Renal pelvis (tissue), 4 donors: Measurements from ENCODE around the gene KCND2. TPM values are rescaled to one million over a fixed set of nuclear protein-coding genes. Genes with fewer than 3 reads are reported as not detected.

Experiments used
- DNase-seq: peaks from one replicate; pipeline ENCODE4 v3.0.0-alpha.2; 2013
- polyA plus RNA-seq, 3 donors: library from polyadenylated mRNA; unstranded; fragments of 120-200 nt; gene quantifications; one replicate each; pipeline ENCODE4 v1.2.1, GENCODE V29; 2013; ENCODE audit not compliant: insufficient read length in 3 of 3

Gene KCND2
- polyA plus RNA-seq, 3 donors: 0.53 to 2.0 (median 1.8) TPM

- DNase-seq: no peak
Observed at GRCh38 chr7:120307991-120308545, 35.1 kb downstream of the KCND2 start.

GRCh38 chr7:120311028-120311788 is 38.2 kb downstream of the KCND2 start:
- no peak for DNase-seq

- no peak for DNase-seq
Observed at GRCh38 chr7:120320218-120320961, 47.4 kb downstream of the KCND2 start.

- DNase-seq: no peak
Observed at GRCh38 chr7:120327054-120327453, 54.1 kb downstream of the KCND2 start.

GRCh38 chr7:120332433-120332832 is 59.5 kb downstream of the KCND2 start:
- DNase-seq: no peak

GRCh38 chr7:120334475-120334874 is 61.5 kb downstream of the KCND2 start:
- DNase-seq: no peak

- DNase-seq: no peak
Observed at GRCh38 chr7:120337308-120337907, 64.4 kb downstream of the KCND2 start.

GRCh38 chr7:120344276-120344675 is 71.3 kb downstream of the KCND2 start:
- DNase-seq: no peak

GRCh38 chr7:120353171-120353570 is 80.2 kb downstream of the KCND2 start:
- no peak for DNase-seq

GRCh38 chr7:120360918-120361317 is 87.9 kb downstream of the KCND2 start:
- DNase-seq: no peak

GRCh38 chr7:120363414-120363813 is 90.4 kb downstream of the KCND2 start:
- DNase-seq: no peak

- DNase-seq: no peak
Observed at GRCh38 chr7:120370954-120371353, 98.0 kb downstream of the KCND2 start.

- DNase-seq: no peak
Observed at GRCh38 chr7:120373174-120373573, 100.2 kb downstream of the KCND2 start.

GRCh38 chr7:120394595-120394994 is 121.6 kb downstream of the KCND2 start:
- DNase-seq: no peak

- no peak for DNase-seq
Observed at GRCh38 chr7:120395526-120396019, 122.6 kb downstream of the KCND2 start.

- no peak for DNase-seq
Observed at GRCh38 chr7:120398284-120399000, 125.5 kb downstream of the KCND2 start.

- no peak for DNase-seq
Observed at GRCh38 chr7:120400806-120401455, 128.0 kb downstream of the KCND2 start.

GRCh38 chr7:120402079-120402767 is 129.2 kb downstream of the KCND2 start:
- DNase-seq: no peak

- DNase-seq: no peak
Observed at GRCh38 chr7:120402801-120403200, 129.8 kb downstream of the KCND2 start.

- no peak for DNase-seq
Observed at GRCh38 chr7:120404042-120404441, 131.1 kb downstream of the KCND2 start.

GRCh38 chr7:120405652-120406051 is 132.7 kb downstream of the KCND2 start:
- no peak for DNase-seq
